ENCODE measurements around the gene UBAC2.

UBAC2 gene

GRCh38 chr13:99339230-99339721 lies 138.6 kb downstream of the UBAC2 start:
- Histone ChIP-seq H3K4me3 (ENCODE audit: extremely low read depth, insufficient read depth, low read length, poor library complexity, severe bottlenecking) (no peak overlapping the region), H3K4me1 (ENCODE audit: control insufficient read depth, insufficient read depth, low read length, poor library complexity, severe bottlenecking) (no peaks in the 10 kb centered on the region), H3K27ac (ENCODE audit: low read depth, low read length, severe bottlenecking) (no peak overlapping the region), H3K9me3 (ENCODE audit: control insufficient read depth, low read length) (no peaks in the 10 kb centered on the region), H3K36me3 (ENCODE audit: control insufficient read depth, insufficient read depth, low read length) (peaks cover 49% of the 10 kb centered on the region)
- 88 to 96% methylated on average over 3 of the region's 5 CpGs for WGBS, 2 experiments (ENCODE audit: insufficient coverage in 2 of 2)

GRCh38 chr13:99339736-99340397 lies 139.2 kb downstream of the UBAC2 start:
- Histone ChIP-seq H3K9me3 (ENCODE audit: control insufficient read depth, low read length) (no peaks in the 10 kb centered on the region), H3K4me3 (ENCODE audit: extremely low read depth, insufficient read depth, low read length, poor library complexity, severe bottlenecking) (no peak overlapping the region), H3K27ac (ENCODE audit: low read depth, low read length, severe bottlenecking) (no peak overlapping the region), H3K36me3 (ENCODE audit: control insufficient read depth, insufficient read depth, low read length) (peaks cover 53% of the 10 kb centered on the region), H3K4me1 (ENCODE audit: control insufficient read depth, insufficient read depth, low read length, poor library complexity, severe bottlenecking) (no peaks in the 10 kb centered on the region)
- WGBS, 2 experiments (ENCODE audit: insufficient coverage in 2 of 2) = 90 to 93% methylated on average over 4 of the region's 8 CpGs

GRCh38 chr13:99340638-99341037 lies 140.0 kb downstream of the UBAC2 start:
- Histone ChIP-seq H3K4me1 (ENCODE audit: control insufficient read depth, insufficient read depth, low read length, poor library complexity, severe bottlenecking) (no peaks in the 10 kb centered on the region), H3K4me3 (ENCODE audit: extremely low read depth, insufficient read depth, low read length, poor library complexity, severe bottlenecking) (no peak overlapping the region), H3K36me3 (ENCODE audit: control insufficient read depth, insufficient read depth, low read length) (peaks cover 58% of the 10 kb centered on the region), H3K27ac (ENCODE audit: low read depth, low read length, severe bottlenecking) (no peak overlapping the region), H3K9me3 (ENCODE audit: control insufficient read depth, low read length) (no peaks in the 10 kb centered on the region)

GRCh38 chr13:99341969-99342722 lies 141.5 kb downstream of the UBAC2 start:
- Histone ChIP-seq H3K27ac (ENCODE audit: low read depth, low read length, severe bottlenecking) (no peak overlapping the region), H3K4me3 (ENCODE audit: extremely low read depth, insufficient read depth, low read length, poor library complexity, severe bottlenecking) (no peak overlapping the region), H3K9me3 (ENCODE audit: control insufficient read depth, low read length) (no peaks in the 10 kb centered on the region), H3K4me1 (ENCODE audit: control insufficient read depth, insufficient read depth, low read length, poor library complexity, severe bottlenecking) (no peaks in the 10 kb centered on the region), H3K36me3 (ENCODE audit: control insufficient read depth, insufficient read depth, low read length) (peaks cover 69% of the 10 kb centered on the region)
- WGBS, 2 experiments (ENCODE audit: insufficient coverage in 2 of 2) = 96% methylated on average over 12 to 14 of the region's 16 CpGs

GRCh38 chr13:99342723-99343315 lies 142.2 kb downstream of the UBAC2 start:
- Histone ChIP-seq H3K4me3 (ENCODE audit: extremely low read depth, insufficient read depth, low read length, poor library complexity, severe bottlenecking) (no peak overlapping the region), H3K36me3 (ENCODE audit: control insufficient read depth, insufficient read depth, low read length) (peaks cover 69% of the 10 kb centered on the region), H3K9me3 (ENCODE audit: control insufficient read depth, low read length) (no peaks in the 10 kb centered on the region), H3K27ac (ENCODE audit: low read depth, low read length, severe bottlenecking) (no peak overlapping the region), H3K4me1 (ENCODE audit: control insufficient read depth, insufficient read depth, low read length, poor library complexity, severe bottlenecking) (no peaks in the 10 kb centered on the region)
- WGBS, 2 experiments (ENCODE audit: insufficient coverage in 2 of 2) = 92 to 94% methylated on average over 10 of the region's 10 CpGs

- Histone ChIP-seq H3K36me3 (ENCODE audit: control insufficient read depth, insufficient read depth, low read length) (peaks cover 75% of the 10 kb centered on the region), H3K4me3 (ENCODE audit: extremely low read depth, insufficient read depth, low read length, poor library complexity, severe bottlenecking) (no peak overlapping the region), H3K27ac (ENCODE audit: low read depth, low read length, severe bottlenecking) (no peak overlapping the region), H3K4me1 (ENCODE audit: control insufficient read depth, insufficient read depth, low read length, poor library complexity, severe bottlenecking) (no peaks in the 10 kb centered on the region), H3K9me3 (ENCODE audit: control insufficient read depth, low read length) (no peaks in the 10 kb centered on the region)
- WGBS, 2 experiments (ENCODE audit: insufficient coverage in 2 of 2) = 98% methylated on average over 6 of the region's 6 CpGs
These were observed 144.1 kb downstream of the UBAC2 start for GRCh38 chr13:99344610-99345208.

- H3K9me3 ChIP-seq (ENCODE audit: control insufficient read depth, low read length) = no peaks in the 10 kb centered on the region
- 95 to 100% methylated on average over 3 to 5 of the region's 5 CpGs for WGBS, 2 experiments (ENCODE audit: insufficient coverage in 2 of 2)
- H3K4me1 ChIP-seq (ENCODE audit: control insufficient read depth, insufficient read depth, low read length, poor library complexity, severe bottlenecking) = no peaks in the 10 kb centered on the region
- H3K27ac ChIP-seq (ENCODE audit: low read depth, low read length, severe bottlenecking) = no peak overlapping the region
- no peak overlapping the region for H3K4me3 ChIP-seq (ENCODE audit: extremely low read depth, insufficient read depth, low read length, poor library complexity, severe bottlenecking)
- H3K36me3 ChIP-seq (ENCODE audit: control insufficient read depth, insufficient read depth, low read length) = peaks cover 73% of the 10 kb centered on the region
These were observed 144.7 kb downstream of the UBAC2 start for GRCh38 chr13:99345345-99345744.

GRCh38 chr13:99346335-99347042 lies 145.8 kb downstream of the UBAC2 start:
- WGBS, 2 experiments (ENCODE audit: insufficient coverage in 2 of 2) = 86 to 92% methylated on average over 8 to 10 of the region's 11 CpGs
- Histone ChIP-seq H3K9me3 (ENCODE audit: control insufficient read depth, low read length) (no peaks in the 10 kb centered on the region), H3K36me3 (ENCODE audit: control insufficient read depth, insufficient read depth, low read length) (peaks cover 69% of the 10 kb centered on the region), H3K4me1 (ENCODE audit: control insufficient read depth, insufficient read depth, low read length, poor library complexity, severe bottlenecking) (no peaks in the 10 kb centered on the region), H3K27ac (ENCODE audit: low read depth, low read length, severe bottlenecking) (no peak overlapping the region), H3K4me3 (ENCODE audit: extremely low read depth, insufficient read depth, low read length, poor library complexity, severe bottlenecking) (no peak overlapping the region)

- Histone ChIP-seq H3K36me3 (ENCODE audit: control insufficient read depth, insufficient read depth, low read length) (peaks cover 60% of the 10 kb centered on the region), H3K27ac (ENCODE audit: low read depth, low read length, severe bottlenecking) (no peak overlapping the region), H3K9me3 (ENCODE audit: control insufficient read depth, low read length) (no peaks in the 10 kb centered on the region), H3K4me1 (ENCODE audit: control insufficient read depth, insufficient read depth, low read length, poor library complexity, severe bottlenecking) (no peaks in the 10 kb centered on the region), H3K4me3 (ENCODE audit: extremely low read depth, insufficient read depth, low read length, poor library complexity, severe bottlenecking) (no peak overlapping the region)
- WGBS, 2 experiments (ENCODE audit: insufficient coverage in 2 of 2) = 96 to 97% methylated on average over 6 of the region's 6 CpGs
These were observed 146.8 kb downstream of the UBAC2 start for GRCh38 chr13:99347335-99347878.

GRCh38 chr13:99347911-99348451 lies 147.3 kb downstream of the UBAC2 start:
- peaks cover 59% of the 10 kb centered on the region for H3K36me3 ChIP-seq (ENCODE audit: control insufficient read depth, insufficient read depth, low read length)
- no peaks in the 10 kb centered on the region for H3K9me3 ChIP-seq (ENCODE audit: control insufficient read depth, low read length)
- no peak overlapping the region for H3K27ac ChIP-seq (ENCODE audit: low read depth, low read length, severe bottlenecking)
- WGBS, 2 experiments (ENCODE audit: insufficient coverage in 2 of 2) = 93 to 97% methylated on average over 8 of the region's 8 CpGs
- no peak overlapping the region for H3K4me3 ChIP-seq (ENCODE audit: extremely low read depth, insufficient read depth, low read length, poor library complexity, severe bottlenecking)
- H3K4me1 ChIP-seq (ENCODE audit: control insufficient read depth, insufficient read depth, low read length, poor library complexity, severe bottlenecking) = no peaks in the 10 kb centered on the region

Measured in mesodermal cell (in vitro differentiated cells).